Measurements from ENCODE around the gene BOD1L1. TPM values are rescaled to one million over a fixed set of nuclear protein-coding genes. Genes with fewer than 3 reads are reported as not detected.

BOD1L1 gene
- total RNA-seq, 1 experiment from 2014 or later, result 28.1 TPM

DNA sequence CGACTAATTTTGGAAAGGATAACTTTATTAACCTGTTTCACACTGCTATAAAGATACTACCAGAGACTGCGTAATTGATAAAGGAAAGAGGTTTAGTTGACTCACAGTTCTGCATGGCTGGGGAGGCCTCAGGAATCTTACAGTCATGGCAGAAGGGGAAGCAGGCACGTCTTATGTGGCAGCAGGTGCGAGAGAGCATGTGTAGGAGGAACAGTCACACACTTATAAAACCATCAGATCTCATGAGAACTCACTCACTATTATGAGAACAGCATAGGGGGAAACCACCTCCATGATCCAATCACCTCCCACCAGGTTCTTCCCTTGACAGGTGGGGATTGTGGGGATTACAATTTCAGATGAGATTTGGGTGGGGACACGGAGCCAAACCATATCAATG, 67.4 kb downstream of the BOD1L1 start:
- DNase-seq (ENCODE audit: low read depth), result peak; percentile 37

DNA sequence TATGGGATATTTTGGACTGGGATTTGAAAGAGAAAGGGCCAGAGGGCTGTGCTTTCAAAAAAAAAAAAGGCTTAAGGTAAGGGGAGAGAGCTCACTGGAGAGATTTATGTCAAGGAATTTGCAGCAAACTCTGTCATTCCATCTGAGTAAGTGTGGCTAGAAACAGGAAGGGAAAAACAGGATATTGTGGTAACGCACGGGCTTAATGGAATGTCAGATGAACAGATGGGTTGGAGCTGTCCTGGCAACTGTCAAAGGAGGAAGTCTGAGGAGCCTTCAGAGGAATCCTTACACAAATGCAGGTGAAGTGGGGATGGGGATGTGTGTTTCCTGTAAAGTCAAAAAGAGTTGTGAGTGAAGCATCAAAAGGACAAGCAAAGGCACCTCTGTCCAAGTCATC, 68.1 kb downstream of the BOD1L1 start:
- DNase-seq (ENCODE audit: low read depth), result peak; percentile 98

DNA sequence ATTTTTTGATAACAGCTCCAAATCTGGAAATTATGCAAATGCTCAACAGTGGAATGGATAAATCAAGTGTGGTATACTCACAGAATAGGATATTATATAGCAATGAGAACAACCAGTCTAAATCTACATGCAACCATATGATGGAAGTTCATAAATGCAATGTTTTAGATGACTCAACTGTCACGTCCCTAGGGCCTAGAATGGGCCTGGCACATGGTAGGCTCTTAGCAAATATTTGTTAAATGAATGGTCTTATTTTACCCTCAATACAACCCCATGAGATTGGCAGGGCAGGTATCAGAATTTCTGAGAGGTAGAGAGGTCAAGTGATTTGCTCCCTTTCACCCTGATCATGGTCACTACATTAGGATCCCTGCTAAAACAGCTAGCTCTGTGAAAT, 68.6 kb downstream of the BOD1L1 start:
- no peak for DNase-seq (ENCODE audit: low read depth)

DNA sequence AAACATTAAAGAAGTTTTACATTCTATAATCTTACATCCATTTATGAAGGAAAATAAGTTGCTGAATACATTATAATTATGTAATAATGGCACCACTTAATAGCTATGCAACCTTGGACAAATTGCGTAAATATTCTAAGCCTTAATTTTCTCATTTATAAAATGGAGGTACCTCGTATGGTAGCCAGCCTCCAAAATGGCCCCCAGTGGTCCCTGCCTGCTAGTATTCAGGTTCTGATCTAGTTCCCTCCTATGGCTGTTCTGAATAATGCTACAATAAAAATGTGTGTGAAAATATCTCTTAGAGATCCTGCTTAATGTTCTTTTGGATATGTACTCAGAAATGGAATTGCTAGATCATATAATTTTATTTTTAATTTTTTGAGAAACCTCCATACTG, 72.2 kb downstream of the BOD1L1 start:
- DNase-seq (ENCODE audit: low read depth), result no peak

DNA sequence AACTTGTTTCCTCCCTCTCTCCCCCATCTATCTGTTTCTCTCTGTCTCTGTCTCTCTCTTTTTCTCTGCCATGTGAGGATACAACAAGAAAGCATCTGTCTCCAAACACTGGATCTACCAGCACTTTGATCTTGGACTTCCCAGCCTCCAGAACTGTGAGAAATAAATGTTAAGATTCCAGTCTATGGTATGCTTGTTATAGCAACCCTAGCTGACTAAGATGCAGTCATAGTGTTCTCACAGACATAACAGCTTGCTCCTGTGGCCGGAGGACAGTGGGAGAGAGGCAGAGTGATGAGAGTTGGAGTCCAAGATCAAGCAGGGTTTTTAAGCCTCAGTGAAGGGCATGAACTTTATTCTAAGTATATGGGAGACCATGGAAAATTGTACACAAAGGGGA, 74.4 kb downstream of the BOD1L1 start:
- DNase-seq (ENCODE audit: low read depth), result no peak

DNA sequence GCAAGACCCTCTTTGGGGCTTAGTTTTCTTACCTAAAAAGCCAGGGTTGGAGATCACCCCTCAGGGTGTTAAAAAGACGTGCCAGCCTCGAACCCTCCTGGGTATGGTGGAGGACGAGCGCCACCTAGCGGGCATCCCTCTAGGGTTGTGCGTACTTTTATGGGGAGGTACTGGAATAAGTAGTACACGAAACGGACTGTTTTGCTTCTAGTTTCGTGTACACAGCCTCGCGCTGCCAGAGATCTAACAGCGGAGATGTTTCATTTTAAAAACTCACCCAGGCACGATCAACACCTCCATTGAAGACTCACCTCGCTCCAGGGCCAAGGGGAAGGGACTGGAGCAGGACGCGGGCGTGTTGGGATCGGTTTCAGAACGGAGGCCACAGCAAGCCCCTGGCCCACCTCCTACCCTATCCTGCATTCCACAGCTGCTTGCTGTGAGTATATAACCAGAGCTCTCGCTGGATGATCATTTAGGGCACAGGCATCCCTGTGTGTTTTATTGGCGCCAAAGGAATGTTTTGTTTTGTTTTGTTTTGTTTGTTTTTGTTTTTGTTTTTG, 78.5 kb downstream of the BOD1L1 start:
- peak; percentile 81 for DNase-seq (ENCODE audit: low read depth)

DNA sequence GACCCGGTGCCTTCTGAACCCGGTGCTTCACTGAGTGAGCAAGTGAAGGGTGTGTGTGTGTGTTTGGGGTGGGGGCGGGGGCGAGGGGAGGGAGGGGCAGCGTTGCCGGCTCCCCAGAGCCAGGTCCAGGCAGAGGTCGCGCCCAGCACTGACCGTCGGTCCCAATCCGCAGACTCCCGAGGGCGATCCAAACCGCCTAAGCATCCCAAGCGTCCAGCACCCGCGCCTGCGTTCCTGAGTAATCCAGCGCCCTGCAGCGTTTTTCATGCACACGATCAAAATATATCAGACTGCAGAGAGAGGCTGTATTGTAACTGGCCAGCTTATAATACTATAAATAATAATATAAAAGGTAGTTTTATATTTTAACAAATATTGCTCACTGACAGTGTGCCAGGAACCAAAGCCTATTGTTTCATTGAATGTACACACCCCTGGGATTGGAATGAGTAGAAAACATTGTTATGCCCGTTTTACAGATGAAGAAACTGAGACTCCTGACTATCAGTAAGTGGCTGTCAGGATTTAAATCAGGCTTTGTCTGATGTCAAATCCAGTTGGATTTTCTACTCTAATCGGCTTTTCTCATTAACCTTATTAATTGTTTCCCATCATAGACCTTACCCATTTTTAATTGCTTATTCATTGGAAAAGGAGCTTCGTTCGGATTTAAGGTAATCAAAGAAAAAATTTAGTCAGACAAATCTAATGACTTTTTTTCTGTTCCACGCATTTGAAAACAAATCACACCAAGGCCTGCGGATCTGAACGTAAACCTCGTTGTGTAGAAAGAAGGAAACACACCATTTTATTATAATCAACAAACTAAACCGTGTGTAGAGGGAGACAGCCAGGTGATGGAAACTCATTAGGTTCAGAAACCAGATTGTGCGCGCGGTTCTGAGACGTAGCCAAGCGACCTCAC, 79.2 kb downstream of the BOD1L1 start:
- no peak for DNase-seq (ENCODE audit: low read depth)

DNA sequence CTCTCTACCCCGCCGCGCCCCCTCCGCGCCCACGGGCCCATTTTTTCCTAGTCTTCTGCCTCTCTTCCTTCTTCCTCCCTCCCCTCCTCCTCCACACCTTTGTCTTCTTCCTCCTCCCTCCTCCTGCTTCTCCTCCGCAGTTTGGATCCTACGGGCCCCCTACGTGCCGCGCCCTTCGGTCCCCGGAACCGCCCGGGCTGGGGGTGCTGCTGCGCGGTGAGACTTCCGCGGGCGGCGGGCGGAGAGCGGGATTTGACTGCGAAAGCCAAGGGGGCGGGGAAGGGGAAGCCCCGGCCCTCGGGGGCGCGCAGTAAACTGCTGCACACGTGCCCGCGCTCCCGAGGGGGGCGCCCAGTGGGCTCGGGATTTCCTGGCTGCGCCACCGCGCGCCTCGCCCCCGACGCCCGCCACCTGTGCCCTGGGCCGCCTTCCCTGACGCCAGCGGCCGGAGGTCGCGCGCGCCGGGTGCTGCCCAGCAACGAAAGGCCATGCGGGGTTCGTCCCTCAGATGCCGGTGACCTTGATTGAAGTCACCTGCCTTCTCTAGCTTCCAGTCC, 80.0 kb downstream of the BOD1L1 start:
- no peak for DNase-seq (ENCODE audit: low read depth)

DNA sequence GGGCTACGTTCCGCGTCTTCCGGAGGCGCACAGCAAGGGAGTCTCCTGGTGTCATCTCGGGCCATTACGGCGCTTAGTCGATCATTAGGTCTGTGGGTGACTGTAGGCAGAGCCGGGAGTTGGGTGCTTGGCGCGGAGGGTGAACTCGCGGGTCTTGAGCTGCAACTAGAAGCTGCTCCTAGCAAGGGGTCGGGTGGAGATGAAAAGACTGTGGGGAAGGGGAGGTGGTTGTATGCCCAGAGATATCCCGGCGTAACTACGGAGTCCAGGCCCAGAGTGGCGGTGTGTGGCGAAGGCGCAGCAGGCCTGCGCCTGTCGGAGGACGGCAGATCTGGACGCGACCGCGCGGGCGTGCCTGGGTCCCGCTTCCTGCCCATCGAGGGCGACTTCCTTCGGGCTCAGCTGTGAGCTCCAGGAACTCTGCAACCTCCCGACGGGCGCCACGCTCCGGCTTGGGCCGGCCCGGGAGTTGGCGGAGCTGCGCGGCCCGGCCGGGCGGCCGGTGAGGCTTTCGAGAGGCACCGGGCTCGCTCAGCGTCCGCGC, 80.5 kb downstream of the BOD1L1 start:
- DNase-seq (ENCODE audit: low read depth), result no peak

DNA sequence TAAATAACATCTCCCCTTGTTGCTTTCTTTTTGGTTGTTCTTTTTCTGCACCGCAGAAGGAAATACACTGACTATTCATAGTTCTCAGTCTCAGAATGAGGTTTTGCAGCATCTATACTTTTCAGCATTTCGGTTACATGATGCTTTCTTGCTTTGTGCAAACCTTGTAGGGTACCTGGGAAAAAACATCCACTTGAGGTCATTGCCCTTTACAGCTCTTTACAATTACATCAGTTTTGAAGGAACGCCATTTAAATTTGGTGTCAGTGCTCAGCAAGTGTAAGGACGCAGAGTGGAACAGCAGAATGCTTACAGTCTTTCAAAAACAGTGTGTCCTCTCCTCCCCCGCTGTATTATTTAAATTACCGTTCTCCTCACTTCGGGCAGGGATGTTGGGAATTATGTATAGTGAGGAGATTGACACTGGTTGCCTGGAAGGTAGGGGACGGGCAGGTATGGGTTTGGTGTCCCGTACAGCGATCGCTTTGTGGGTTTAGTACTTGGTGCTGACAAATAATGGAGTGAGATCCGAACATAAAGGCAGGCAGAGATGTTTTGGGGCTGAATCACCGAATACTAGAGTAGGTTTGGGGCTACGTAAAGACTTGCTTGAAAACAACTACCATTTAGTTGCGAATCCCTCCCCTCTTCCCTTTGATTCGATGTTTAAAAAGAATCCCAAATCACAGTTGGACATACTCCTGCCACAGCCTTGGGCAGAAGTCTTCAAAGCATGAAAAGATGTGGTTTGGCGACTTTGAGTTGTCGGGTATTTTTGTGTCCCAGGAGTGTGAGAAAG, 81.2 kb downstream of the BOD1L1 start:
- no peak for DNase-seq (ENCODE audit: low read depth)

DNA sequence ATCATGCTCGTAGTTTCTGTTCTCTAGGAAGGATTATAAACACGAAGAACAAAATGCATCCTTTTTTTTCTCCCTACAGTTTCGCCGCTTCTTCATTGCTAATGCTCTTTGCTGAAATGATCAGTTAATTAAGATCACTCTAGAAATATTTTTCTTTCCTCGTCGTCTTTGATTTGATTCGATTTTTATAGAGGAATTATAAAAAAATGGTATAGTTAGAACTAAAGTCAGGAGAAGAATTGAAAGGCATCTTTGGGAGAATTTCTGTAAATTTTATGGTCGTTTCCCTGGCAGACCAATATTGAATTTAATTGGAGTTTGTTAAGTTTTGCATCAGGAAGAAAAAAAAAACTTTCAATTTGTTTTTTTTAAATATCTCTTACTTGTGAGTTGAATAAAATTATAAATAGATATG, 82.1 kb downstream of the BOD1L1 start:
- DNase-seq (ENCODE audit: low read depth), result no peak

DNA sequence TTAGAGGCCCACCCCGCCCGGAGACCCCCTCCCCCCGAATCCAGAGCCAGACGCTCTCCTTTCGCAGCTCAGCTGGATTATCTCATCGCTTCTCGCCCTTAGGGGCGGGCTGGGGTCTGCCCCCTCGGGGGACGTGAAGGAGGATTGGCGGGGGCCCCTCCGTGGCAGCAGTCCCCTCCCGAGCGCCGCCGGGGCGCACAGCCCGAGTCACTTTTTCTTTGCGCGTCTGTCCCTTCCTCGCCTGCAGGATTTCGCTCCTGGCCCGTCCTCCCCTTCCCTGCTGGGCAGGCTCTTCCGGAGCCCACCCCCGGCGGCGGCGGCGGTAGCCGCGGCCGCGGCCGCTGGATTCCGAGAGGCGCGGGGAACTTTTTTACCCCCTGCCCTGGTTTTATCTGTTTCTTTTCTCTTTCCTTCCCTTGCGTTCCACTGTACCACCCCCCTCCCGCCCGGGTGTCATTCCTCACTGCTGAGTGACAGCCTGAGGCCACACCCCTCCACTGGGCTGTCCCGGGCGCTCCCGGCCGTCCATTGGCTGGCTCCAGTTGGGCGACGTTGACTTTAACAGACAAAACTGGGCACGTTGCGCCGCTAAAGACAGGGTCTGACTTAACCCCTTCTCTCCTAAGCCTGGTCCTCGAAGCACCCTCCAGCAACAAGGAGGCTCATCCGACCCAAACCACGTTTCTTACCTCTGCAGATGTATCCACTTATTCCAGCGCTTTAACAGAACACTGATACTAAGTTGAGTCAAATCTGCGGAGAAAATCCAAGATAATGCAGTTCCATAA, 82.7 kb downstream of the BOD1L1 start:
- DNase-seq (ENCODE audit: low read depth), result peak; percentile 74

DNA sequence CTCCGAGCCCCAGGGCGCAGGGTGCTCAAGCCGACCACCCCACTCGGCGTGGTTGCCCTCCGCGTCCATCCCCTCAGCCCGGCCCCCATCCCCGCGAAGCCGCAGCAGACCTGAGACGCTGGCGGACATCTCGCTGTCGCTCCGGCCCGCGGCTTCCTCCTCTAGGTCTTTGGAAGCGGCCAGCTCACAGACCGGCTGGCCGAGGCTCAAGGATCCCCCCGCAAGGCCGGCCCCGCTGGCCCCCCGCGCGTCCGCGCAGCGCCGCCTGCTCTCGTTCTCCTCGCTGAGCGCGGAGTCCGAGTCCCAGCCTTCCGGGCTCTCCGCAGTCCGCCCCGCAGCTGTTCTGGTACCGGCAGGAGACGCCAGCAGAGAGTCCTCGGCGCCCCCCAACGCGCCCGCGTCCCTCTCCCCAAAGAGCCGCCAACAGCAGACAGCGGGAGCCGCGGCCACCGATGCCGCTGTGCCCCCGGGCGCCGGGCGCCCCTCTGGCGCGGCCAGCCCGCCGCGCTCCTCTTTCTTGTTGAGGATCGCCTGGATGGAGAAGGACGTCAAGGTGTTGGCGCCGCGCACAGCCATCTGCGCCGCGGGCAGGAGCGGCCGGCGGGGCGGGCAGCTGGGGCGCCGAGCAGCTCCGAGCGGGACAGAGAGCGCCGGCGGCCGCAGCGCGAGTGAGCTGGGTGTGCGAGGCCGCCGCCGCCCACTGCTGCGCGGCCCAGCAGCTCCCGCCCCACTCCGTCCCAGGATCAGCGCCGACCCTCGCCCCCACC, 83.5 kb downstream of the BOD1L1 start, which contains the start of gene NKX3-2:
NKX3-2 (minus strand) TSS at position 670 of the 767 bp plus-strand sequence; CDS start at position 576, 94 bp downstream.
- no peak for DNase-seq (ENCODE audit: low read depth)

DNA sequence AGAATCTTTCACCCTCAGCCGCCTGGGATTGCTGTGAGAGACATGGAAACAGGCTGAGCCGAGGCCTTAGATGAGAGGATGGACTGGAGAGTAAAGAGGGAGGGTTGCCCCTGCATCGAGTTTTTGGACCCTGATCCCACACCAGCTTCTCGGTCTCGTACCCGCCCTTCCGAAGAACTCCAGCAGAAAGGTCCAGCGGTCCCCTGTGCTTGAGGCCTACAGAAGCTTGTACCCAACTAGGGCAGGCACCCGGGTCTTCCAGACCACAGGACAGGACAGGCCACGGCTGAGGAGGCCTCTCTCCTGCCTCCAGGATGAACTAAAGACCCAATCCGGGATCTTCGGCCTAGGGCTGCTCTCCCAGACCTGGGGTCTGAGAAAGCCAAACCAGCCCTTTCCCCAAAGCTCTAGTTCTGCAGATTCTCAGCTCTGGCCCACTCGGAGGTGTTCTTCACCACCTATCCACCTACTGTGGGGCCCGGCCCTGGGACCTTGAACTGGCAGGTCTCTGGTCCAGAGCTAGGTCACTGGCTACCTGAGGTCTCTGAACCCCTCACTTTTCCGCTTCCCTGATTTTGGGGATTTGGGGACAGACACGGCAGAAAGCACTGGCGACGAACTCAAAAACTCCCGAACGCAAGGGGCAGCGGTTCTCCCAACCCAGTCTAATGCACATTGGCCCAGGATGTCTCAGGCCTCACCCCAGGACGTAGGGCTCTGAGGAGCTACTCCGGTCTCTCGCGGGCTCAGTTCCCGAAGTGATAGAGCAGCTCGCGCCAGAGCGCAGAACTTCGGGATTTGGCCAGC, 84.3 kb downstream of the BOD1L1 start:
- DNase-seq (ENCODE audit: low read depth), result no peak

DNA sequence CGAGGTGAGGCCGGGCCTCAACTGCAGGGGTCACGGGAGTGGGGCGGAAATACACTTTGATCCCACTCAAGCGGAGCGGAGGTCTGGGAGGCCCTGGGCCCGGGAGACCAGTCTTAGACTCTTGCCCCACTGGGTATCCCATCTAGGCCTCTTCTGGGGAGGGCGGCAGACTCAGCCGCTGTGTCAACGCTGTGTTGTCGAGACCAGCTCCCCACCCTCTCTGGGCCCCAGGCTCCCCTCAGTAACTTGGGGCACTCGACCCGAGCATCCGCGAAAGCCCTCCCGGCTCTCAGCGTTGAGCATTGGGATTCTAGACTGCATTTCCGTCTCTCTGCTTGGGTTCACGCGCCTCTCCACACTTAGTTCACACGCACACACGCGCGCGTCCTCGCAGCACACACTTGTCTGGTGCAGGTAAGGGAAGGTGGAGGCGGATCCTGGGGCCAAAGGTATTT, 84.9 kb downstream of the BOD1L1 start:
- no peak for DNase-seq (ENCODE audit: low read depth)

DNA sequence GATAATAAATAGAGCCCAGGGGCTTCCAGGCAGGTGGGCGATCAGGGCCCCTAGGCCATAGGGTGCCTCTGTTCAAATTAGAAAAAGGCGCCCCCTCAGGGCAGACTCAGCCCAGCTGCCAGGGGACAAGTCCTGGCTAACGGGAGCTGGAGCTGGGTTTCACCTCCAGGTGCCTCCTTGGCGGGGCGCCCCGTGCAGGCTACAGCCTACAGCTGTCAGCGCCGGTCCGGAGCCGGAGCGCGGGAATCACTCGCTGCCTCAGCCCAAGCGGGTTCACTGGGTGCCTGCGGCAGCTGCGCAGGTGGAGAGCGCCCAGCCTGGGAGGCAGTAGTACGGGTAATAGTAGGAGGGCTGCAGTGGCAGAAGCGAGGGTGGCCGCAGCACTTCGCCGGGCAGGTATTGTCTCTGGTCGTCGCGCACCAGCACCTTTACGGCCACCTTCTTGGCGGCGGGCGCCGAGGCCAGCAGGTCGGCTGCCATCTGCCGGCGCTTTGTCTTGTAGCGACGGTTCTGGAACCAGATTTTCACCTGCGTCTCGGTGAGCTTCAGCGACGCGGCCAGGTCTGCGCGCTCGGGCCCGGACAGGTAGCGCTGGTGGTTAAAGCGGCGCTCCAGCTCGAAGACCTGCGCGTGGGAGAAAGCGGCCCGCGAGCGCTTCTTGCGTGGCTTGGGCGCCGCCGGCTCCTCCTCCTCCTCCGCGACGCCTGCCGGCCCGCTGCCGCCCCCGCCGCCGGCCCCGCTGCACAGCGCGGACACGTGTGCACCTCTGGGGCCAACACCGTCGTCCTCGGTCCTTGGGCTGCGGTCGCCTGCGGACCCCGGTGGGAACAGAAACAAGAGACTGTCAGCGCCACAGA, 85.6 kb downstream of the BOD1L1 start:
- DNase-seq (ENCODE audit: low read depth), result no peak

DNA sequence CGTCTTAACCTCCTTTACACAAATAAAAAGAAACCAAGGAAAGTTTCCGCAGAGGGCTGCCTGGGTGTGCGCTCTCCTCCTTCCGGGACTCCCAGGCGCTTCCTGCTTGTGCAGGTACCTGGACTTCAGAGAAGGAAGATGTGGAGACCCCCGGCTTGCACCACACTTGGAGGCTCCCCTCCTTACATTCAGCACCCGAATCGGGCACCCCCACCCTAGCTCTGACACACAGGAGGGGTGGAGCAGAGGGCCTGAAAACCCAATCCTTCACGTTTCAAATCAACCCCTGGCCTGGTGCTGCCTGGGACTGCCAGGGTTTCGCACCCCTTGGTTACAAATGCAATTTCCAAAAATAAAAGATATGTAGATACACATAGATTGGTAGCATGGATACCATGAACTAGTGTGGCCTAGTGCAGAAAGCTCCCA, 86.3 kb downstream of the BOD1L1 start:
- no peak for DNase-seq (ENCODE audit: low read depth)

Data from HT1080 (cell line).